SK-MEL-5 (cell line): Measurements from ENCODE around the gene PDE1C. TPM values are rescaled to one million over a fixed set of nuclear protein-coding genes. Genes with fewer than 3 reads are reported as not detected.
"Not testable (repeated sequence)": the region's sequence is repeated elsewhere in the genome, so short reads cannot be mapped to it uniquely, and the experiment has no call there.

Experiments
- DNase-seq: peaks from one replicate; pipeline ENCODE4 v3.0.0-alpha.2; 2016; ENCODE audit warnings: low read depth, low spot score
- in situ Hi-C: cut with HindIII; loops from 2 replicates; pipeline ENCODE4 v1.10.0; 2016; ENCODE audit warnings: low sequenced_read_pairs, high pct_unique_total_duplicates, low pct_unique_long_range_greater_than_20kb
- total RNA-seq: library from RNA; depleted of rRNA; stranded (reverse); fragments of >200 nt; shearing (Covaris generic); gene quantifications from 2 replicates; pipeline ENCODE4 v1.2.3, GENCODE V29; 2014

PDE1C gene
- total RNA-seq, 1 experiment from 2014 or later, result 0.69 TPM

DNA sequence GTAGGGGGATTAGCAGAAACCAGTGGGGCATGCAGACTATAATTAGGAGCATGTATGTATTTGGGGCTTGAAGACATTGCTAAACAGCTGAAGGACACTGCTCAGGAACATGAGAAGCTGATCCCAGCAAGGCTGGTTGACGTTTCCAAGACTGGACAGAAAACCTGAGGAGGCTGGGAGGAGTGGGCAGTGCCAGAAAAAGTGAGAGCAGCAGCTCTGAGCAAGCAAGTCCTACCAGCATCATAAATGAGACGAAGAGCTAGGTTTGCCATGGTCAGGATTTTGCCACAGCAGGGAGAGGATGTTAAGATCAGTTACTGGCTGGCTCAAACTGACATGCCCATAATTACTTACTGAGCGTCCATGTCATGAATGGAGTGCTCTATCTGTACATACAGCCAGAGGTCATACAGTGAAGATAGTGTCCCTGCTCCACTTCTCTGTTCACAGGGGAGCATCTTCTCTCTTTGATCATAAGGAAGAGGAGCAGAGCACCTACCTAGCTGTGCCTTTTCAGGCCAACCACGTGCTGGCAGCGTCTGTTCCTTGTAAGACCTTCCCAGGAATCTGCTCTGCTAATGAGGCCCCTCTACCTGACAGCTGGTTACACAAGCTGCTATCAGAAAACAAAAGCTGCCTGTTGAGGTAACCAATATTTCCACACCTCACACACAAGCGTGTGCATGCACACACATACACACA, 44.7 kb downstream of the PDE1C start:
- in situ Hi-C loops, result no loop called here
- no peak for DNase-seq

- no peak for DNase-seq
- in situ Hi-C loops, result no loop called here
Observed at GRCh38 chr7:32023376-32023775, 46.8 kb downstream of the PDE1C start.

- DNase-seq, result no peak
- in situ Hi-C loops, result no loop called here
Observed at GRCh38 chr7:32022966-32023365, 47.2 kb downstream of the PDE1C start.

DNA sequence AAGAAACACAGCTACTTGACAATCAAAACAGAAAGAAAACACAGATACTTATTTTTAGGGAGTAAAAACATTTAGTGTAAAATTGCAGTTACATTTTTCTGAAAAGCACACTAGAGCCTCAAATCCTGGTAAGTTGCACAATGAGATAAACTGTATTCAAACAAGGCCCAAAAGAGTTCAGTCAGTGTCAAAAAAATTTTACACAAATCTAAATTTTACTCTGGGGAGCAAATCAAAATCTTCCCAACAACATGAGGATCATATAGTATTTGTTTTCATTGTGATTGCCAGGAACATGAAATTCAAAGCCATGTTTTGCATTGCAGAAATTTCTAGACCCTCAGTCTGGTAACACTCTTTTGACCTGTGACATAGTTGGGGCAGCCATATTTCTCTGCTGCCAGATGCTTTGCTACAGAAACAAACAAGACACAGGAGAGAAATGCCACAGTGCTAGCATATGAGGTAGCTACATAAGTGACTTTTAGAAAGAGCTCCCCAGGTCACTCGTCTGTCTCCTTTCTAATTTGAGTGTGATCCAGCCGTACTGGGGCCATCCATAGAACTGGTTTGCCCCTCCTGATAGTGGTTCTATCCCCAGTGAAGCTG, 49.6 kb downstream of the PDE1C start:
- no peak for DNase-seq
- in situ Hi-C loops, result no loop called here

DNA sequence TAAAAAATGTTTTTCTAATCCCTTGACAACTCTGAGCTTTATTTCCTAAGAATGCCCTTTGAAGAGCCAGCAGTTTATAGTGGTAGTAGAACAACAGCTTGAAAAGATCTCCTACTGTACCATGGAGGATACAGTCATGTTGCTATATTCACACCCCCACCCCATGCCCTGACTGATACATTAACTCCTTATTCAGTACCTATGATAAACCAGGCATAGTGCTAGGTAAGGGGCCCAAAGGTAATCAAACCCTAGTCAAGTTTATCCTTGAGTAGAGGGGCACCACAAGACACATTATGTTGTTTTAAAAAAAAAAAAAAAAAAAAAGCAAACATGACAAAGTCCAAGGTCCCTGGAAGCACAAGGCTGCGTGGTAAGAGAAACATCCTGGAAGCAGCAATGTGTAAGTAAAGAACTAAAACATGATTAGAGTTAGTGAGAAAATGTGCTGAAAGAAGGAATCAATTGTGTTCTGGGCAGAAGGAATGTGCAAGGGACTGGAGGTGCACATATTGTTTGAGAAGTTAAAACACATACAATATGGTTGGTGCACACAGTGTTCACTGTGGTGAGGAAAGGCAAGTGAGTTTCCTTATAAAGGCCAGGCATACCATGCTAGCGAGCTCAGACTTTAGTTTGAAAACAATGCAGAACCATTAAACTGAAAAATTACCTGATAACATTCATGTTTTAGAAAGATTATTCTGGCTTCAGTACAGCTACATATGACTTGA, 51.2 kb downstream of the PDE1C start:
- no peak for DNase-seq
- in situ Hi-C loops, result no loop called here

DNA sequence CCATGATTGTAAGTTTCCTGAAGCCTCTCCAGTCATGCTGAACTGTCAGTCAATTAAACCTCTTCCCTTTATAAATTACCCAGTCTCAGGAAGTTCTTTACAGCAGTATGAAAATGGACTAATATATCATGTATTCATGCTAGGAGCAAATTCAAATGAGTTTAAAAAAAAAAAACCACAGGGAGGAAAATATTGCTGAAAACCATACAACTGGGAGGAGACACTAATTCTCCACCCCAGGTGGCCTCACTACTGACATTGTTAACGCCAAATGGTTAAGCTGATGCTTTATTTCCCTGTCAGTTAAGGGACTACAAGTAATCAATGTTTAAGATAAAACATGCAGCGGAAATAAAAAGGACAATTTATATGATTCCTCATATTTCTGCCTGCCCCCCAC, 55.1 kb downstream of the PDE1C start:
- in situ Hi-C loops, result no loop called here
- DNase-seq, result no peak

DNA sequence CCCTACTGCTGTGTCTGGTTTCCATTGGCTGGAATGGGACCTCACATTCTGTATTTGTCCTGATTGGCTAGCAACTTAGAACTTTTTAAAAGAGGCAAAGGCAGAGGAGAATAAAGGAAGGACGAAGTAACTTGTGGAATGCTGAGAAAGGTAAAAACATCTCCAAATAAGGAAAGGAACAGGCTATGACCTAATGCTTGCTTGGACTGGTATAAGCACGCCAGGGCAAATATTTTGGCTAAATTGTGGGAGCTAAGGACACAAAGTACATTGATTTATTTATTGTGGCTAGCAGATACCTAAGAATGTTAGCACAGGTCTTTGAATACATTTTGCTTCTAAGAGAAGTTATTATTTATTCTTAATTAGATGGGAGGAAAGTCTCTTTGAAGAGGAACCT, 56.7 kb downstream of the PDE1C start:
- DNase-seq, in situ Hi-C loops: not testable (repeated sequence)

DNA sequence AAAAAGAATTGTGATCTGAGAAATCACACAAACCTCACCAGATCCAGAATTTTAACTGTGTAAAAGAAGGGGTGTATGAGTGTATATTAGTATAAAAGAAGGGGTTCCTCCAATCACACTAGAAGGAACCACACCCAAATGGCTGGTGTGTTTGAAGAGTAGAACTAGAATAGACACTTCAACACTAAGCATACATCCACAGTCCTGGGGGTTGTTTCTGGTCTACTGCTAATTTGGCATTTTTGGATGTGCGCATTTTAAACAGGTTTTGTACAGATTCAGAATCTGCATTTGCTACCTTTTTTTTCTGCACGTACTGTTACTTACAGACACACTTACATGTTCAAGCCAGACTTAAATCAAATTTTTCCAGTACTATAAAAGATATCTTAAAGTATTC, 64.6 kb downstream of the PDE1C start:
- DNase-seq, result no peak
- in situ Hi-C loops, result no loop called here

DNA sequence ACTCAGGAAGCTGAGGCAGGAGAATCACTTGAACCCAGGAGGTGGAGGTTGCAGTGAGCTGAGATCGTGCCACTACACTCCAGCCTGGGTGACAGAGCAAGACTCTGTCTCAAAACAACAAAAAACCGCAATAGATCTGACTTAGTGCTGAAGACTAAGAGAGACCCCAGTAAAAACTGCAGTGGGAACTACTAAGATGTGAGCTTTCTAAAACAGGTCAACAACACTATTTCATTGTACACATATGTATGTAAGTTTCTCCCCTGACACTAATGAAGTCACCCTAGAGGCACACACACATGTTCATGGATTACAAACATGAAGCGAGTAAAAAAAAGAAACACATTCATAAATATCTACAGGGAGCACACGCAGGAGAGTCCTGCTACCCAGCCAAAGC, 68.3 kb downstream of the PDE1C start:
- DNase-seq, result no peak
- in situ Hi-C loops, result no loop called here

- in situ Hi-C loops, result no loop called here
- no peak for DNase-seq
Observed at GRCh38 chr7:31997423-31997822, 72.8 kb downstream of the PDE1C start.

- no peak for DNase-seq
- in situ Hi-C loops, result no loop called here
Observed at GRCh38 chr7:31995134-31995533, 75.1 kb downstream of the PDE1C start.

GRCh38 chr7:31991846-31992245, 78.4 kb downstream of the PDE1C start:
- DNase-seq, result no peak
- in situ Hi-C loops, result no loop called here

DNA sequence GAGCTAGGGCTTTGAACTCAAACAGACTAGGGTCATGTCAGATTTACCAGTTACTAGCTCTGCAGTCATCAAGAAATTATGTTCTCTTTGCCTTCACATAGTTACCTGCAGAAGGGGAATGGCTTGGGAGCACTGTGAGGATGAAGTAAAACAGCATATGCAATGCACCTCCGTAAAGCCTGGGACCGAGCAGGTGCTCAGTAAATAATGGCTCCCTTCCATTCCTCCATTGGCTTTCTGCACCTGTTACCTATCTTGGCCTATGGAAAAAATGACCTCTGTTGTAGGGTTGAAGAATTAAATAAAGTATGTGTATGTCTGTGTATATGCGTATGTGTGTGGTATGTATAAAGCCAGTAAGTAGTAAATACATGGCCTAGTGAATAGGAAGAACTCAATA, 78.8 kb downstream of the PDE1C start:
- in situ Hi-C loops, result no loop called here

GRCh38 chr7:31986878-31987518, 83.2 kb downstream of the PDE1C start:
- in situ Hi-C loops, result no loop called here
- DNase-seq, result no peak

More for the DNA sequence above, 78.8 kb downstream of the PDE1C start:
- no peak for DNase-seq

DNA sequence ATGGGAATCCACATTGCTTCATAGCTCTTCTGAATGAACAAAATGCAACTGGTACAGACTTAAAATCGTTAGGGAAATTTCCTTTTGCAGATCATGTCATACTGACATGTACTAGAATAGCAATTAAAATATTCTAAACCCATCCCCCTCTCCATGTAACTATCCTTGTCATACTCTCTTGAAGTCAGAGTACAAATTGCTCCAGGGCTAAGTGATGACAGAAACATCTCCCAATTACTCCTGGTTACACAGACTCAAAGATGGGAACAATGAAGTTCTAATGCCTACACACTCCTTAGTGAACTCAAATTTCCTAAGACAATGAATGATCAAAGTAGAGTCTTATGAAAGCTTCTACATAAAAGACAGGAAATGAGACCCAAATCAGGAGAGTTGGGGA, 87.2 kb downstream of the PDE1C start:
- no peak for DNase-seq
- in situ Hi-C loops, result no loop called here

- in situ Hi-C loops, result no loop called here
- no peak for DNase-seq
Observed at GRCh38 chr7:31981874-31982390, 88.3 kb downstream of the PDE1C start.

GRCh38 chr7:31979690-31980330, 90.4 kb downstream of the PDE1C start:
- in situ Hi-C loops, result no loop called here
- no peak for DNase-seq

- in situ Hi-C loops, result no loop called here
- DNase-seq, result no peak
Observed at GRCh38 chr7:31975546-31975945, 94.7 kb downstream of the PDE1C start.
